Type B pancreatic cell (in vitro differentiated cells): ENCODE results near the gene NME7. TPM values are rescaled to one million over a fixed set of nuclear protein-coding genes. Genes with fewer than 3 reads are reported as not detected.

ENCODE experiments used
- DNase-seq: peaks from one replicate; pipeline ENCODE4 v3.0.0; 2021; ENCODE audit warnings: mixed read lengths; ENCODE audit not compliant: unreplicated experiment; ENCODE audit errors: extremely low spot score
- H3K27ac Mint-ChIP-seq: 2 replicates; pipeline ENCODE4 v1.8.0; 2021; ENCODE audit warnings: mild to moderate bottlenecking, mixed read lengths
- H3K27me3 Mint-ChIP-seq: 2 replicates; pipeline ENCODE4 v1.8.0; 2021; ENCODE audit warnings: mixed read lengths
- H3K36me3 Mint-ChIP-seq: 2 replicates; pipeline ENCODE4 v1.8.0; 2021; ENCODE audit warnings: mixed read lengths
- H3K4me1 Mint-ChIP-seq: one replicate; pipeline ENCODE4 v1.8.0; 2021; ENCODE audit warnings: mixed read lengths; ENCODE audit not compliant: unreplicated experiment
- H3K4me3 Mint-ChIP-seq: 2 replicates; pipeline ENCODE4 v1.8.0; 2021; ENCODE audit warnings: mild to moderate bottlenecking, mixed read lengths
- H3K9me3 Mint-ChIP-seq: 2 replicates; pipeline ENCODE4 v1.8.0; 2021; ENCODE audit warnings: mixed read lengths
- CTCF ChIP-seq: fragments of 200-600 bp; sonication (generic); conservative IDR thresholded peaks from 2 replicates; pipeline ENCODE4 v1.5.0; 2021; ENCODE audit warnings: antibody characterized with exemption, mild to moderate bottlenecking
- total RNA-seq: library from RNA; stranded (reverse); gene quantifications from 2 replicates; pipeline ENCODE4 v1.2.1, GENCODE V29; 2021; ENCODE audit warnings: low replicate concordance

Gene NME7
- total RNA-seq, 1 donor from 2014 or later = 25.9 TPM

GRCh38 chr1:169207797-169208520, 159.6 kb downstream of the NME7 start:
- DNase-seq = no peak
- TF ChIP-seq CTCF = no peak
- H3K27me3 Mint-ChIP-seq = no peaks in the 10 kb centered on the region
- no peak overlapping the region for H3K27ac Mint-ChIP-seq
- H3K4me3 Mint-ChIP-seq = no peak overlapping the region
- H3K9me3 Mint-ChIP-seq = no peaks in the 10 kb centered on the region
- peaks cover 3% of the 10 kb centered on the region for H3K36me3 Mint-ChIP-seq
- no peaks in the 10 kb centered on the region for H3K4me1 Mint-ChIP-seq

- no peak overlapping the region for H3K27ac Mint-ChIP-seq
- no peak for DNase-seq
- no peak overlapping the region for H3K4me3 Mint-ChIP-seq
- H3K36me3 Mint-ChIP-seq = peaks cover 7% of the 10 kb centered on the region
- H3K4me1 Mint-ChIP-seq = peaks cover 4% of the 10 kb centered on the region
- no peaks in the 10 kb centered on the region for H3K27me3 Mint-ChIP-seq
- H3K9me3 Mint-ChIP-seq = no peaks in the 10 kb centered on the region
- no peak for TF ChIP-seq CTCF
These were observed 163.4 kb downstream of the NME7 start for GRCh38 chr1:169204157-169204556.

GRCh38 chr1:169202791-169203665, 164.6 kb downstream of the NME7 start:
- Mint-ChIP-seq H3K4me1 (peaks cover 4% of the 10 kb centered on the region), H3K9me3 (no peaks in the 10 kb centered on the region), H3K27me3 (no peaks in the 10 kb centered on the region), H3K36me3 (peaks cover 7% of the 10 kb centered on the region), H3K27ac (peak overlapping the region; percentile 45), H3K4me3 (no peak overlapping the region)
- DNase-seq = no peak
- no peak for TF ChIP-seq CTCF

GRCh38 chr1:169201084-169201619, 166.4 kb downstream of the NME7 start:
- no peak for TF ChIP-seq CTCF

GRCh38 chr1:169200319-169200718, 167.3 kb downstream of the NME7 start:
- no peaks in the 10 kb centered on the region for H3K27me3 Mint-ChIP-seq
- H3K36me3 Mint-ChIP-seq = peaks cover 13% of the 10 kb centered on the region
- H3K4me1 Mint-ChIP-seq = peaks cover 4% of the 10 kb centered on the region
- no peak for TF ChIP-seq CTCF
- H3K27ac Mint-ChIP-seq = no peak overlapping the region
- no peaks in the 10 kb centered on the region for H3K9me3 Mint-ChIP-seq
- DNase-seq = no peak
- H3K4me3 Mint-ChIP-seq = no peak overlapping the region

More at GRCh38 chr1:169201084-169201619, 166.4 kb downstream of the NME7 start:
- H3K4me1 Mint-ChIP-seq = peaks cover 4% of the 10 kb centered on the region
- no peak overlapping the region for H3K27ac Mint-ChIP-seq
- DNase-seq = no peak
- peaks cover 13% of the 10 kb centered on the region for H3K36me3 Mint-ChIP-seq
- H3K9me3 Mint-ChIP-seq = no peaks in the 10 kb centered on the region
- no peak overlapping the region for H3K4me3 Mint-ChIP-seq
- no peaks in the 10 kb centered on the region for H3K27me3 Mint-ChIP-seq
